CD4-positive, alpha-beta T cell (primary cell): ENCODE data around the gene ETAA1. TPM values are rescaled to one million over a fixed set of nuclear protein-coding genes. Genes with fewer than 3 reads are reported as not detected.

Experiments used
- ATAC-seq: fragments of 200-7000 bp; cut with Tn5 transposase; one replicate; pipeline ENCODE4 v1.10.0; 2022; ENCODE audit warnings: mild to moderate bottlenecking; ENCODE audit not compliant: poor library complexity
- CTCF ChIA-PET: fragments of 350-600 bp; sonication (Branson Sonifier 250); formaldehyde crosslinking; loops from one replicate; lab custom pipeline; 2021; ENCODE audit warnings: antibody characterized with exemption, inconsistent platforms; lab: Charles Lee
- POLR2A ChIA-PET: fragments of 350-600 bp; sonication (Branson Sonifier 250); formaldehyde crosslinking; loops from one replicate; lab custom pipeline; 2021; ENCODE audit warnings: antibody characterized with exemption, inconsistent platforms; lab: Charles Lee
- DNase-seq, 14 experiments: peaks; one replicate each; pipeline ENCODE4 v3.0.0-alpha.2; 2013 to 2020; ENCODE audit warnings: mixed read lengths in 2 of 14
- H3K27ac ChIP-seq, 2 donors: one replicate each; pipeline versions ENCODE4 v1.5.1 to v1.7.0; 2013; ENCODE audit warnings: low read length in 2 of 2, low read depth in 1 of 2, mild to moderate bottlenecking in 1 of 2
- H3K27me3 ChIP-seq, 2 experiments: 1 replicate in 1 of 2; 2 replicates in 1 of 2; pipeline versions ENCODE4 v1.6.1 to v1.7.0; 2013; ENCODE audit warnings: low read length in 2 of 2, control low read depth in 1 of 2, mild to moderate bottlenecking in 1 of 2, moderate library complexity in 1 of 2; ENCODE audit not compliant: insufficient read depth in 2 of 2, control insufficient read depth in 1 of 2
- H3K36me3 ChIP-seq: one replicate; pipeline ENCODE4 v1.6.1; 2013; ENCODE audit warnings: low read length, control low read depth; ENCODE audit not compliant: insufficient read depth
- H3K4me1 ChIP-seq: one replicate; pipeline ENCODE4 v1.6.1; 2013; ENCODE audit warnings: low read length, control low read depth; ENCODE audit not compliant: insufficient read depth
- H3K4me3 ChIP-seq: one replicate; pipeline ENCODE4 v1.5.1; 2013; ENCODE audit warnings: mild to moderate bottlenecking, low read length, moderate library complexity
- H3K9me3 ChIP-seq, 2 experiments: 1 replicate in 1 of 2; 2 replicates in 1 of 2; pipeline versions ENCODE4 v1.6.1 to v1.7.0; 2013; ENCODE audit warnings: low read length in 2 of 2, mild to moderate bottlenecking in 2 of 2, control low read depth in 1 of 2, moderate library complexity in 1 of 2; ENCODE audit not compliant: control insufficient read depth in 1 of 2, insufficient read depth in 1 of 2
- H3K27ac Mint-ChIP-seq: one replicate; pipeline ENCODE4 v1.8.0; 2020; ENCODE audit warnings: mixed read lengths
- H3K27me3 Mint-ChIP-seq: one replicate; pipeline ENCODE4 v1.8.0; 2021; ENCODE audit warnings: mixed read lengths
- H3K36me3 Mint-ChIP-seq: one replicate; pipeline ENCODE4 v1.8.0; 2021; ENCODE audit warnings: low read depth, mixed read lengths
- H3K4me1 Mint-ChIP-seq: one replicate; pipeline ENCODE4 v1.8.0; 2021; ENCODE audit warnings: low read depth, mixed read lengths
- H3K4me3 Mint-ChIP-seq: one replicate; pipeline ENCODE4 v1.8.0; 2020; ENCODE audit warnings: mild to moderate bottlenecking, mixed read lengths
- H3K9me3 Mint-ChIP-seq: one replicate; pipeline ENCODE4 v1.8.0; 2020; ENCODE audit warnings: mixed read lengths
- CTCF ChIP-seq: fragments of 200-600 bp; IDR thresholded peaks from one replicate; pipeline ENCODE4 v1.8.0; 2022; ENCODE audit warnings: antibody characterized with exemption, mild to moderate bottlenecking
- intact Hi-C, 2 experiments: fragments of 100-400 bp; cut with DNase I in 1 of 2; cut with micrococcal nuclease in 1 of 2; formaldehyde crosslinking; loops; one replicate each; pipeline versions ENCODE4 v1.15.1 to v1.9.0; 2023 to 2025; cut with DNase I, micrococcal nuclease
- total RNA-seq, 174 experiments: library from RNA in 2 of 174; stranded (reverse) in 2 of 174; gene quantifications; one replicate each; pipeline ENCODE4 v1.2.3 and lab custom pipeline; 2021 to 2026

Gene ETAA1
- total RNA-seq, 2 experiments from 2014 or later, result 9.6 to 10.4 TPM

GRCh38 chr2:67384123-67384822 is 12.9 kb upstream of the ETAA1 start:
- Mint-ChIP-seq H3K9me3 (no peaks in the 10 kb centered on the region), H3K27ac (no peak overlapping the region), H3K4me1 (no peaks in the 10 kb centered on the region), H3K4me3 (no peak overlapping the region), H3K27me3 (no peaks in the 10 kb centered on the region), H3K36me3 (no peaks in the 10 kb centered on the region)
- no peaks in the 10 kb centered on the region for H3K4me1 ChIP-seq
- ChIA-PET POLR2A (no interaction called here), CTCF (no interaction called here)
- no peak for ATAC-seq
- DNase-seq, result no peak
- no peaks in the 10 kb centered on the region for H3K36me3 ChIP-seq
- H3K4me3 ChIP-seq, result no peak overlapping the region
- no peak overlapping the region for H3K27ac ChIP-seq
- intact Hi-C loops, result no loop called here
- peaks cover 0 to 5% of the 10 kb centered on the region in 2 experiments for H3K9me3 ChIP-seq
- no peak for TF ChIP-seq CTCF
- H3K27me3 ChIP-seq, result no peaks in the 10 kb centered on the region

- ATAC-seq (no peak), DNase-seq (no peak)
- ChIA-PET POLR2A (no interaction called here), CTCF (no interaction called here)
- Mint-ChIP-seq H3K27me3 (no peaks in the 10 kb centered on the region), H3K4me3 (no peak overlapping the region), H3K9me3 (no peaks in the 10 kb centered on the region), H3K27ac (no peak overlapping the region), H3K36me3 (no peaks in the 10 kb centered on the region), H3K4me1 (no peaks in the 10 kb centered on the region)
- Histone ChIP-seq H3K4me1 (no peaks in the 10 kb centered on the region), H3K27me3 (no peaks in the 10 kb centered on the region), H3K27ac (no peak overlapping the region), H3K36me3 (no peaks in the 10 kb centered on the region), H3K9me3 (no peaks in the 10 kb centered on the region), H3K4me3 (no peak overlapping the region)
- intact Hi-C loops, result no loop called here
- TF ChIP-seq CTCF, result no peak
Measured at GRCh38 chr2:67388680-67389079, 8.5 kb upstream of the ETAA1 start.

GRCh38 chr2:67389286-67389685 is 7.8 kb upstream of the ETAA1 start:
- no peaks in the 10 kb centered on the region for H3K36me3 ChIP-seq
- no peaks in the 10 kb centered on the region for H3K9me3 Mint-ChIP-seq

More at GRCh38 chr2:67389286-67389685, 7.8 kb upstream of the ETAA1 start:
- Histone ChIP-seq H3K27me3 (no peaks in the 10 kb centered on the region), H3K9me3 (no peaks in the 10 kb centered on the region), H3K27ac (no peak overlapping the region), H3K4me1 (no peaks in the 10 kb centered on the region), H3K4me3 (no peak overlapping the region)
- no peak for TF ChIP-seq CTCF
- DNase-seq, result no peak
- Mint-ChIP-seq H3K27me3 (no peaks in the 10 kb centered on the region), H3K4me3 (no peak overlapping the region), H3K36me3 (no peaks in the 10 kb centered on the region), H3K4me1 (no peaks in the 10 kb centered on the region), H3K27ac (no peak overlapping the region)
- ATAC-seq, result no peak
- POLR2A ChIA-PET, result no interaction called here
- intact Hi-C loops, result no loop called here
- CTCF ChIA-PET, result no interaction called here
